ENCODE data around the gene TMEM178B.

DNA sequence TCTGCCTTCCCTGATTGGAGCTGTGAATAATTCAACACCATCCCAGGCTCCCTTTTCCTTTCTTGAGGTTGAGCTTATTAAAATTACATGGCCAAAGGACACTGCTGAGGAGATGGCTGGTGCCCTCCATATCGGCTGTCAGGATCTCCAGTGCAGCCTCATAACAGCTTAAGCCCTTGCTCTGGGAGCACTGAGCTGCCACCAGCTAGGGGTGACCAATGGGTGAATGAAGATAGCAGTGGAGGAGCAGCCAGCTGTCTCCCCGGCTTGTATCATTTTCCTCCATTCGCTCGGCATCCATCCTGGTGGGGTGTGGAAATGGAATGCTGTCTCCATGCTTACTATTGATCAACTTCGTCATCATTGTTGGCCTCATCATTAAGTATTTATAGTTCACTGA, 154.6 kb downstream of the TMEM178B start:
- TF ChIP-seq EZH2 (IDR thresholded peaks at IDR 0.05; ENCODE audit: borderline replicate concordance, low read length) = no peak
- TF ChIP-seq, protein P1, sequence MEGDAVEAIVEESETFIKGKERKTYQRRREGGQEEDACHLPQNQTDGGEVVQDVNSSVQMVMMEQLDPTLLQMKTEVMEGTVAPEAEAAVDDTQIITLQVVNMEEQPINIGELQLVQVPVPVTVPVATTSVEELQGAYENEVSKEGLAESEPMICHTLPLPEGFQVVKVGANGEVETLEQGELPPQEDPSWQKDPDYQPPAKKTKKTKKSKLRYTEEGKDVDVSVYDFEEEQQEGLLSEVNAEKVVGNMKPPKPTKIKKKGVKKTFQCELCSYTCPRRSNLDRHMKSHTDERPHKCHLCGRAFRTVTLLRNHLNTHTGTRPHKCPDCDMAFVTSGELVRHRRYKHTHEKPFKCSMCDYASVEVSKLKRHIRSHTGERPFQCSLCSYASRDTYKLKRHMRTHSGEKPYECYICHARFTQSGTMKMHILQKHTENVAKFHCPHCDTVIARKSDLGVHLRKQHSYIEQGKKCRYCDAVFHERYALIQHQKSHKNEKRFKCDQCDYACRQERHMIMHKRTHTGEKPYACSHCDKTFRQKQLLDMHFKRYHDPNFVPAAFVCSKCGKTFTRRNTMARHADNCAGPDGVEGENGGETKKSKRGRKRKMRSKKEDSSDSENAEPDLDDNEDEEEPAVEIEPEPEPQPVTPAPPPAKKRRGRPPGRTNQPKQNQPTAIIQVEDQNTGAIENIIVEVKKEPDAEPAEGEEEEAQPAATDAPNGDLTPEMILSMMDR (conservative IDR thresholded peaks at IDR 0.05 in 1 of 2, IDR thresholded peaks at IDR 0.05 in 1 of 2; ENCODE audit: extremely low read depth in 1 of 2, insufficient read depth in 1 of 2, low read depth in 1 of 2, low read length in 2 of 2) = no peak
